ENCODE measurements around the gene EP400. TPM values are rescaled to one million over a fixed set of nuclear protein-coding genes. Genes with fewer than 3 reads are reported as not detected.
A peak's percentile ranks its signal among the peaks of the same experiment; 100 is the strongest.

EP400 gene
- polyA plus RNA-seq, 3 donors from 2014 or later = 0.05 to 4.1 (median 0.74) TPM

- H3K27ac Mint-ChIP-seq = peak overlapping the region in 1 of 6 donors; percentile 55
- H3K4me3 Mint-ChIP-seq = no peak overlapping the region
- peaks cover 20 to 44% (median 26%) of the 10 kb centered on the region in 3 donors for H3K36me3 Mint-ChIP-seq
- H3K9me3 Mint-ChIP-seq = no peaks in the 10 kb centered on the region
- no peaks in the 10 kb centered on the region for H3K4me1 Mint-ChIP-seq
- peaks cover 0 to 2% (median 0%) of the 10 kb centered on the region in 3 donors for H3K27me3 Mint-ChIP-seq (ENCODE audit: low read depth in 3 of 3)
- DNase-seq = no peak
These were observed 71.5 kb downstream of the EP400 start for GRCh38 chr12:132021031-132021871.

- Mint-ChIP-seq H3K4me1 (no peaks in the 10 kb centered on the region), H3K27me3 (ENCODE audit: low read depth in 3 of 3) (peaks cover 0 to 2% (median 0%) of the 10 kb centered on the region in 3 donors), H3K9me3 (no peaks in the 10 kb centered on the region), H3K36me3 (peaks cover 20 to 43% (median 26%) of the 10 kb centered on the region in 3 donors), H3K27ac (no peak overlapping the region), H3K4me3 (no peak overlapping the region)
- no peak for DNase-seq
These were observed 72.2 kb downstream of the EP400 start for GRCh38 chr12:132021965-132022364.

GRCh38 chr12:132023658-132024057 is 73.9 kb downstream of the EP400 start:
- Mint-ChIP-seq H3K36me3 (peaks cover 20 to 44% (median 28%) of the 10 kb centered on the region in 3 donors), H3K9me3 (no peaks in the 10 kb centered on the region), H3K27ac (no peak overlapping the region), H3K27me3 (ENCODE audit: low read depth in 3 of 3) (peaks cover 0 to 2% (median 0%) of the 10 kb centered on the region in 3 donors), H3K4me1 (no peaks in the 10 kb centered on the region), H3K4me3 (no peak overlapping the region)
- DNase-seq = no peak

- H3K36me3 Mint-ChIP-seq = peaks cover 21 to 45% (median 26%) of the 10 kb centered on the region in 3 donors
- no peaks in the 10 kb centered on the region for H3K9me3 Mint-ChIP-seq
- H3K4me3 Mint-ChIP-seq = no peak overlapping the region
- no peak for DNase-seq
- H3K27me3 Mint-ChIP-seq (ENCODE audit: low read depth in 3 of 3) = peaks cover 0 to 2% (median 0%) of the 10 kb centered on the region in 3 donors
- no peaks in the 10 kb centered on the region for H3K4me1 Mint-ChIP-seq
- H3K27ac Mint-ChIP-seq = no peak overlapping the region
These were observed 75.0 kb downstream of the EP400 start for GRCh38 chr12:132024758-132025157.

- Mint-ChIP-seq H3K4me1 (no peaks in the 10 kb centered on the region), H3K4me3 (no peak overlapping the region), H3K27ac (peak overlapping the region in 1 of 6 donors; percentile 5), H3K36me3 (peaks cover 21 to 48% (median 22%) of the 10 kb centered on the region in 3 donors), H3K9me3 (no peaks in the 10 kb centered on the region), H3K27me3 (ENCODE audit: low read depth in 3 of 3) (no peaks in the 10 kb centered on the region)
- DNase-seq = no peak
These were observed 75.8 kb downstream of the EP400 start for GRCh38 chr12:132025526-132025925.

GRCh38 chr12:132026061-132026795 is 76.5 kb downstream of the EP400 start:
- DNase-seq = no peak
- peak overlapping the region in 1 of 6 donors; percentile 5 for H3K27ac Mint-ChIP-seq

GRCh38 chr12:132026796-132027500 is 77.2 kb downstream of the EP400 start:
- no peak for DNase-seq
- no peak overlapping the region for H3K27ac Mint-ChIP-seq
- no peak overlapping the region for H3K4me3 Mint-ChIP-seq
- peaks cover 0 to 2% (median 0%) of the 10 kb centered on the region in 3 donors for H3K27me3 Mint-ChIP-seq (ENCODE audit: low read depth in 3 of 3)
- H3K36me3 Mint-ChIP-seq = peaks cover 17 to 50% (median 22%) of the 10 kb centered on the region in 3 donors
- H3K4me1 Mint-ChIP-seq = no peaks in the 10 kb centered on the region
- no peaks in the 10 kb centered on the region for H3K9me3 Mint-ChIP-seq

More at GRCh38 chr12:132026061-132026795, 76.5 kb downstream of the EP400 start:
- peaks cover 0 to 2% (median 0%) of the 10 kb centered on the region in 3 donors for H3K27me3 Mint-ChIP-seq (ENCODE audit: low read depth in 3 of 3)
- H3K9me3 Mint-ChIP-seq = no peaks in the 10 kb centered on the region
- peaks cover 23 to 52% (median 24%) of the 10 kb centered on the region in 3 donors for H3K36me3 Mint-ChIP-seq
- no peaks in the 10 kb centered on the region for H3K4me1 Mint-ChIP-seq
- no peak overlapping the region for H3K4me3 Mint-ChIP-seq

GRCh38 chr12:132027636-132028035 is 77.9 kb downstream of the EP400 start:
- no peak overlapping the region for H3K4me3 Mint-ChIP-seq
- DNase-seq = no peak
- no peak overlapping the region for H3K27ac Mint-ChIP-seq
- H3K9me3 Mint-ChIP-seq = no peaks in the 10 kb centered on the region
- no peaks in the 10 kb centered on the region for H3K4me1 Mint-ChIP-seq
- peaks cover 0 to 2% (median 0%) of the 10 kb centered on the region in 3 donors for H3K27me3 Mint-ChIP-seq (ENCODE audit: low read depth in 3 of 3)
- peaks cover 13 to 49% (median 20%) of the 10 kb centered on the region in 3 donors for H3K36me3 Mint-ChIP-seq

- Mint-ChIP-seq H3K4me1 (no peaks in the 10 kb centered on the region), H3K9me3 (no peaks in the 10 kb centered on the region), H3K27me3 (ENCODE audit: low read depth in 3 of 3) (peaks cover 0 to 2% (median 0%) of the 10 kb centered on the region in 3 donors), H3K36me3 (peaks cover 13 to 50% (median 20%) of the 10 kb centered on the region in 3 donors), H3K27ac (no peak overlapping the region), H3K4me3 (no peak overlapping the region)
- DNase-seq = no peak
These were observed 78.4 kb downstream of the EP400 start for GRCh38 chr12:132028111-132028510.

GRCh38 chr12:132029503-132030300 is 80.0 kb downstream of the EP400 start:
- DNase-seq = no peak
- Mint-ChIP-seq H3K27ac (no peak overlapping the region), H3K9me3 (no peaks in the 10 kb centered on the region), H3K36me3 (peaks cover 13 to 61% (median 24%) of the 10 kb centered on the region in 3 donors), H3K4me3 (no peak overlapping the region), H3K27me3 (ENCODE audit: low read depth in 3 of 3) (peaks cover under 1 to 2% (median 1%) of the 10 kb centered on the region in 3 donors), H3K4me1 (no peaks in the 10 kb centered on the region)

- Mint-ChIP-seq H3K27me3 (ENCODE audit: low read depth in 3 of 3) (peaks cover 1 to 2% (median 2%) of the 10 kb centered on the region in 3 donors), H3K4me1 (no peaks in the 10 kb centered on the region), H3K9me3 (no peaks in the 10 kb centered on the region), H3K4me3 (no peak overlapping the region), H3K36me3 (peaks cover 21 to 62% (median 31%) of the 10 kb centered on the region in 3 donors), H3K27ac (no peak overlapping the region)
- DNase-seq = no peak
These were observed 80.8 kb downstream of the EP400 start for GRCh38 chr12:132030367-132031038.

GRCh38 chr12:132033627-132034026 is 83.9 kb downstream of the EP400 start:
- DNase-seq = no peak
- Mint-ChIP-seq H3K27me3 (ENCODE audit: low read depth in 3 of 3) (peaks cover 2 to 4% (median 4%) of the 10 kb centered on the region in 3 donors), H3K36me3 (peaks cover 32 to 65% (median 42%) of the 10 kb centered on the region in 3 donors)

More at GRCh38 chr12:132033627-132034026, 83.9 kb downstream of the EP400 start:
- H3K4me1 Mint-ChIP-seq = no peaks in the 10 kb centered on the region
- H3K9me3 Mint-ChIP-seq = no peaks in the 10 kb centered on the region
- H3K27ac Mint-ChIP-seq = no peak overlapping the region
- H3K4me3 Mint-ChIP-seq = no peak overlapping the region

All from immature natural killer cell (primary cell).